ENCODE results near the gene UBE2F.

UBE2F gene

DNA sequence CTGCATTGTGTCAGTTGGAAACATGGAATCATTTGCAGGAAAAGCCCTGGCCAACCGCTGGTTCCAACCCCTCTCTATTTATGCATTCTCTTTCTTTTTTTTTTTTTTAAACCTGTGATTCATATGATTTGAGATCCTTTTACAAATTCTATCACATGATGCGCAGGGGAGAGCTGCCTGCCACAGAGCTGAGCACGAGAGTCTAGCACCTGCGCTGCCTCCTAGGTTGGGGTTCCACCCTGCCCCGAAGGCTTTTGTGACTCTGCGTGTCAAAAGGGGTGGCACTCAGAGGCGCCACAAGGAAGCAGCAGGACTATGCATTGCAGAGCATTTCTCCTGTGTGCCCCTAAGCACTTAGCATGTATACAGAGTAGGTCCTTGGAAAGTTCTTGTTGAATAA, 116.0 kb downstream of the UBE2F start:
- no peak for DNase-seq

DNA sequence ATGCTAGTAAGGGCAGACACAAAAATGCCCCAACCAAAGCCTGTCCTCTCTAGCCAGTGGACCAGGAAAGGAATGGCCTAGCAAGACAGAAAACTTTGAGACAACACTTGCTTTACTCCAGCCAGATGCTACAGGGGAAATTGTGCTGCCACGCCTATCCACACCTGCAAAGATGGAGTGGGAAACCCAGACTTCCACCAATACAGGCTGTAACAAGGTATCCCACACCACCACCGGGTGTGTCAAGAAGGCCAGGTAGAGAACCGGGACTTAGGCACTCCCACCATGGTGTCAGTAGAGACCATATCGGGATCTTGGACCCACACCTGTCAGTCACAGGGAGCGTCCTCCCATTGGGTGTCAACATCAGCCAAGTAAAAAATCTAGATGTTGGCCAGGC, 117.1 kb downstream of the UBE2F start:
- no peak for DNase-seq

- DNase-seq, result no peak
Measured at GRCh38 chr2:238084761-238085160, 117.9 kb downstream of the UBE2F start.

GRCh38 chr2:238085899-238086298, 119.1 kb downstream of the UBE2F start:
- DNase-seq, result no peak

DNA sequence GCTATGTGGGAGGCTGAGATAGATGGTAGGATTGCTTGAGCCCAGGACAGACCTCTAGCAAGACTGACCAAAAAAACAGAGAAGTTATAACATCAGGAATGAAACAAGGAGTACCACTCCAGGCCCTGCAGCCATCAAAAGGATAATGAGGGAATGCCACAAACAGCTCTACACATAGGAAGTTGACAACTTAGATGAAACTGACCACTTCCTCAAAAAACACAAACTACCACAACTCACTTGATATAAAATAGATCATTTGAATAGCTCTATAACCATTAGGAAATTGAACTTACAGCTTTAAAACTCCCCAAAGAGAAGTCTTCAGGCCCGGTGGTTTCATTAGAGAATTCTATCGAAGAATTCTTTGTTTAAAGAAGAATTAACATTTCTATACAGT, 120.4 kb downstream of the UBE2F start:
- DNase-seq, result no peak

- no peak for DNase-seq
Measured at GRCh38 chr2:238090887-238091286, 124.1 kb downstream of the UBE2F start.

DNA sequence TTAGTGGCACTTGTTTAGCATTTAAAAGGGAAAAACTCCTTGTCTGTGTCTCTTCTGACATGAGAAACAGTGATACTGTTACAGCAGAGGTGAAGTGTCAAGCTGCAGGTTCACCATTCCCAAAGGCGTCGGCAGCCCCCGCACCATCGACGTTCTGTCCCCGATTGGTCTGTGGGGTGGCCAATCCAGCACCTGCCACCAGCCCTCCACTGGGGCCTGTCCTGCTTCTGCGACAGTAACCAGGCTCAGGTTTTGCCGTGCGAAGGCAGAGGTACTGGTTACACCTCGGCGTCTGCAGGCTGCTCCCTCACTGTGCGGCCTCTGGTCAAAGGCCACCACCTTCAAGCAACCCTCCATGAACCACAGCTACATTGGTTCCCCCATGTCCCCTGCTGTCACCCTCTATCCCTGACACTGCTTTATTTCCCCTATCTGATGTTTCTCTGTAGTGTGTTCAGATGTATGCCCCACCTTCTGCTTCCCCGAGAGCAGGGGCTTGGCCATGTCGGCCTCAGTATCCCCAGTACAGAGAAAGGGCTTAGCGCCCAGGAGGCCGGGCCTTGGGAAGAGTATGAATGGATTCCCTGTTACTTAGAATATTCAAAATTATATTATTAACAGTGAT, 124.7 kb downstream of the UBE2F start:
- DNase-seq, result no peak

Data from stimulated activated CD8-positive, alpha-beta memory T cell treated with anti-CD3 and anti-CD28 coated beads, Interleukin-4, amount 100 ng/mL, for 48 hours (primary cell).